Endometrial microvascular endothelial cells (primary cell): ENCODE results near the gene DYDC1. TPM values are rescaled to one million over a fixed set of nuclear protein-coding genes. Genes with fewer than 3 reads are reported as not detected.

Experiments
- in situ Hi-C: cut with HindIII; loops from 2 replicates; pipeline ENCODE4 v1.10.0; 2017; ENCODE audit warnings: low sequenced_read_pairs, low pct_unique_long_range_greater_than_20kb; ENCODE audit errors: inconsistent ontology term
- total RNA-seq: library from RNA; depleted of rRNA; stranded (reverse); fragments of >200 nt; gene quantifications from one replicate; pipeline ENCODE4 v1.2.3, GENCODE V29; 2015; ENCODE audit errors: inconsistent ontology term

DYDC1 gene
- total RNA-seq, 1 donor from 2014 or later: not detected

DNA sequence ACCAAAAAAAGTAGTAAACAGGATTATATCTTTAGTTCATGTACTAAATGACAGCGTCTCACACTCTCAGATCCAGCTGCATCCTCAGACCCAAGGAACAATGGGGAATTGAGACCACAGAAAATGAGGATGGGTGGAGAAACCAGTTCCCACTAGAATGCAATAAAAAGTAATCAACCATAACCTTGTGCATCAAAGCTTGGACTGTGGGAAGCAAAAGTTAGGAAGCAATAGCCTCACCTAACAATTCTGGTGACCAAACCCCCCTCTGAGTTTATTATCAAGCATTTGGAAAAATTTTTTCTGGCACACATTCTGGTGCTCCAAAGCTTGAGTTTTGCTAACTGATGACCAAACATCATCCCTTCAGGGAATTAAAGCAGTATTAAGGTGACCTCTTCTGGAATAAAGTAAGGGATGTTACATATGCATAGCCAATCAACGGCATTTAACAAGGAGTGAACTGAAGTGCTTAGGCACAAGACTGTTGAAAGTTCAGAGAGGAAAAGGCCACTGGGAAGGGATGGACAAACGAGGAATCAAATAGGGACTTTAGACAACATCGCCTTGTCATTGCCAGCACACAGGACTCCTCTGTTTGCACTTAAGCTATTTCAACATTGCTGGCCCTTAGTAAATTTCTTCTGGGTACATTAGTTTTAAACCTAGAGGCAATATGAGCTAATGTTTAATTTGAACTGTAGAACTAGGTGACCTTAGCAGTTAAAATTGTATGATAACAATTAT, 65.9 kb downstream of the DYDC1 start:
- in situ Hi-C loops: no loop called here

DNA sequence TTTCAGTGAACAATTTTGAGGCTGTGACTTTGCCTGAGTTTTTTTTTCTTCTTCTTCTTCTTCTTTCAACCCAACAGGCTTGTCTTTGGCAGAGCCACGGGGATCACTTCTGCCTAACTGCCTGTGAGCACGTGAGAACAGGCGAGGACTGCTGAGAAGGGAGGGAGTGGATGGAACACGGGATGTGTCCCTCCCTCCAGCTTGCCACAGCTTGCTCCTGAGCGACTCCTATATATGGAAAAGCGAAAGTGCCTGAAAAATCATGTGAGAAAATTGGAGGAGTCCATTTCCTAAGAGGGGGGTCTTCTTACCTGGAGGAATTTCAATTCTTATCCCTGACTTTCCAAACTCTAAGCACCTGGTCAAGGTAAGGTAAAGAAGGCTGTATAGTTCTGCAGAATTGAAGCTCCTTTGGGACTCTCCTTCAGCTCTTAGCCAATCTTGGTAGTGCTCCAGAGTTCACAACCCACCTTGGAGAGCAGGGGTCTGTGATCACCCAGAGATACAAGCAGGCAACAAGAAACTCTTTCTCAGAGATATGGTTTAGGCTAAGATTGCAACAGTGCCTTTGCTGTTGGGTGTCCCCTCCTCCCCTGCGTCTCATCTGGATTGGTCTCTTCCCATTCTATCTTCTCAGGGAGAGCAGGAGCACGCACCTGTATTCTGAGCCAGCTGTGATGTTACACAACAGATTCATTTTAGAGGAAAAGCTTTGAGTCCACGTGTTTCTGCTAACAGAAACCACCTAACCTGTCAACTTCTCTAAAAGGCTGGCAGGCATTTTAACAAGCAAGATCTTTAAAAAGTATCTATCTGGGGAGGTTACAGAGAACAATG, 66.9 kb downstream of the DYDC1 start, which contains the start of gene MAT1A:
Gene MAT1A, minus strand, starts transcription at position 208 of the 837 bp plus-strand sequence. CDS start 235 bp downstream, outside the sequence.
- in situ Hi-C loops: no loop called here

DNA sequence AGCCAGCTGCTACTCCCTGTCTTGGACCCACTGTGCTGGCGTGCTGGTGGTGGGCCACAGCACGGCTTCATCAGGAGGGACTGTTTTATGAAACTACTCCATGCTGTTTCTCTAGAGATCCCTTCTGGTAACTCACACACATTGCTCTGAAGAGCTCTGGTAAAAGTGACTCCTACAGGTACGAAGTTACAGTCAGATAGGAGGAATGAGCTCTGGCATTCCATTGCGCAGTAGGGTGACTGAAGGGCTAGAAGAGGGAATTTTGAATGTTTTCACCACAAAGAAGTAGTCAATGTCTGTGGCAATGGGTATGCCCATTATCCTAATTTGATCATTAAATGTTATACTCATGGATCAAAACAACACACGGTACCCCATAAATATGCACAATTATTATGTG, 67.7 kb downstream of the DYDC1 start:
- in situ Hi-C loops: no loop called here

Other genes starting within 250 kb of the DYDC1 start
- not detected for gene PLAC9, start 224.0 kb downstream of the DYDC1 start, total RNA-seq
- gene ANXA11, start 151.2 kb downstream of the DYDC1 start, total RNA-seq: 109 TPM
- gene MAT1A, start 67.1 kb downstream of the DYDC1 start, total RNA-seq: not detected
- gene DYDC2, start within 50 bp of the DYDC1 start, total RNA-seq: not detected
- 86.0 TPM for gene PRXL2A, start 51.8 kb upstream of the DYDC1 start, total RNA-seq
- 275 TPM for gene TSPAN14, start 97.6 kb upstream of the DYDC1 start, total RNA-seq
- gene SH2D4B, start 181.1 kb upstream of the DYDC1 start, total RNA-seq: not detected